HFFc6 (cell line): ENCODE data around the gene ZNF527. TPM values are rescaled to one million over a fixed set of nuclear protein-coding genes. Genes with fewer than 3 reads are reported as not detected.

ENCODE experiments used
- DNase-seq: peaks from one replicate; pipeline ENCODE4 v3.0.0-alpha.2; 2018
- H3K27ac Mint-ChIP-seq: 2 replicates; pipeline ENCODE4 v1.8.0; 2020; ENCODE audit warnings: mild to moderate bottlenecking, mixed read lengths
- H3K27me3 Mint-ChIP-seq: 2 replicates; pipeline ENCODE4 v1.8.0; 2021; ENCODE audit warnings: mild to moderate bottlenecking, moderate library complexity, mixed read lengths; ENCODE audit not compliant: insufficient read depth
- H3K36me3 Mint-ChIP-seq: 2 replicates; pipeline ENCODE4 v1.8.0; 2021; ENCODE audit warnings: low read depth, mixed read lengths
- H3K4me1 Mint-ChIP-seq: 2 replicates; pipeline ENCODE4 v1.8.0; 2020; ENCODE audit warnings: low read depth, mixed read lengths
- H3K4me3 Mint-ChIP-seq: 2 replicates; pipeline ENCODE4 v1.8.0; 2020; ENCODE audit warnings: mild to moderate bottlenecking, moderate library complexity, mixed read lengths
- H3K9me3 Mint-ChIP-seq: 2 replicates; pipeline ENCODE4 v1.8.0; 2020; ENCODE audit warnings: mild to moderate bottlenecking, mixed read lengths
- CTCF ChIP-seq: fragments of 200-600 bp; sonication (generic); IDR thresholded peaks from 2 replicates; pipeline ENCODE4 v1.5.0; 2021; ENCODE audit warnings: antibody characterized with exemption, mild to moderate bottlenecking
- total RNA-seq, 6 experiments: library from RNA; stranded (reverse); fragmentation: NEBNext Ultra II Directional; extraction: Animal tissue kit (Norgen Biotek cat#: 25700); gene quantifications; 2 replicates in 1 of 6; 3 replicates in 5 of 6; pipeline ENCODE4 v1.2.3, GENCODE V29; 2021

The ZNF527 gene
- total RNA-seq, 6 experiments from 2014 or later: 2.6 to 3.7 (median 3.0) TPM

- Mint-ChIP-seq H3K36me3 (peaks cover 73% of the 10 kb centered on the region), H3K4me1 (no peaks in the 10 kb centered on the region), H3K4me3 (no peak overlapping the region), H3K27ac (no peak overlapping the region), H3K9me3 (peaks cover 98% of the 10 kb centered on the region), H3K27me3 (peaks cover 2% of the 10 kb centered on the region)
- no peak for TF ChIP-seq CTCF
- DNase-seq: no peak
Observed at GRCh38 chr19:37412700-37413099, 41.8 kb downstream of the ZNF527 start.

- Mint-ChIP-seq H3K27me3 (peaks cover 2% of the 10 kb centered on the region), H3K9me3 (peaks cover 98% of the 10 kb centered on the region), H3K4me3 (no peak overlapping the region), H3K36me3 (peaks cover 76% of the 10 kb centered on the region), H3K4me1 (no peaks in the 10 kb centered on the region), H3K27ac (no peak overlapping the region)
- TF ChIP-seq CTCF: no peak
- no peak for DNase-seq
Observed at GRCh38 chr19:37413313-37414084, 42.6 kb downstream of the ZNF527 start.

Other genes starting within 250 kb of the ZNF527 start
- 10 to 100 TPM in 3 of 6 experiments, 1 to 10 TPM in 3; 9.0 to 12.8 (median 10.1) TPM for gene ZNF585A, start 198.4 kb upstream of the ZNF527 start, total RNA-seq
- 10 to 100 TPM; 11.0 to 16.0 (median 12.0) TPM for gene ZNF585B, start 160.6 kb upstream of the ZNF527 start, total RNA-seq
- gene ZNF383, start 152.9 kb upstream of the ZNF527 start, total RNA-seq: 1 to 10 TPM; 3.3 to 5.5 (median 4.4) TPM
- gene ZNF569, start 96.3 kb downstream of the ZNF527 start, total RNA-seq: 1 to 10 TPM; 5.3 to 8.9 (median 6.2) TPM
- 1 to 10 TPM; 1.8 to 4.9 (median 2.5) TPM for gene ZNF570, start 98.3 kb downstream of the ZNF527 start, total RNA-seq
- gene ZNF793, start 135.8 kb downstream of the ZNF527 start, total RNA-seq: 1 to 10 TPM in 2 of 6 experiments, under 1 TPM in 4; 0.43 to 3.4 (median 0.70) TPM
- 1 to 10 TPM; 1.3 to 3.3 (median 2.1) TPM for gene ZNF571, start 223.7 kb downstream of the ZNF527 start, total RNA-seq
- gene ZNF540, start 223.8 kb downstream of the ZNF527 start, total RNA-seq: under 1 TPM; 0.14 to 0.76 (median 0.35) TPM